GM23338 (cell line): ENCODE results near the gene TRIB2. TPM values are rescaled to one million over a fixed set of nuclear protein-coding genes. Genes with fewer than 3 reads are reported as not detected.

Experiments used
- ATAC-seq: fragments of 200-7000 bp; cut with Tn5 transposase; 3 replicates; pipeline ENCODE4 v1.9.1; 2020
- DNase-seq: peaks from one replicate; pipeline ENCODE4 v3.0.0-alpha.2; 2015; ENCODE audit warnings: low spot score
- H2AFZ ChIP-seq: fragments of 200-600 bp; sonication (generic); 2 replicates; pipeline ENCODE4 v1.8.0; 2016; ENCODE audit warnings: antibody characterized with exemption, mild to moderate bottlenecking, moderate library complexity
- H3F3A ChIP-seq: fragments of 200-600 bp; sonication (generic); replicated peaks from 2 replicates; pipeline ENCODE4 v1.8.0; 2017; ENCODE audit warnings: antibody characterized with exemption, mixed run types, low read depth
- H3K27ac ChIP-seq: fragments of 200-600 bp; sonication (generic); 2 replicates; pipeline ENCODE4 v1.6.1; 2016; ENCODE audit warnings: low read depth
- H3K27me3 ChIP-seq: fragments of 200-600 bp; sonication (generic); 2 replicates; pipeline ENCODE4 v1.8.0; 2016; ENCODE audit warnings: mild to moderate bottlenecking, mixed run types, moderate library complexity; ENCODE audit not compliant: insufficient read depth
- H3K36me3 ChIP-seq: fragments of 200-600 bp; sonication (generic); 2 replicates; pipeline ENCODE4 v1.8.0; 2016; ENCODE audit warnings: mild to moderate bottlenecking; ENCODE audit not compliant: insufficient read depth
- H3K4me1 ChIP-seq: fragments of 200-600 bp; sonication (generic); 2 replicates; pipeline ENCODE4 v1.8.0; 2016; ENCODE audit warnings: mild to moderate bottlenecking, moderate library complexity; ENCODE audit not compliant: insufficient read depth
- H3K4me2 ChIP-seq: fragments of 200-600 bp; sonication (generic); 2 replicates; pipeline ENCODE4 v1.7.1; 2017; ENCODE audit warnings: mixed run types
- H3K4me3 ChIP-seq: fragments of 200-600 bp; sonication (generic); 2 replicates; pipeline ENCODE4 v1.6.1; 2016; ENCODE audit warnings: mixed run types
- H3K79me2 ChIP-seq: fragments of 200-600 bp; sonication (generic); replicated peaks from 2 replicates; pipeline ENCODE4 v1.8.0; 2017; ENCODE audit warnings: mild to moderate bottlenecking; ENCODE audit not compliant: insufficient read depth
- H3K9me2 ChIP-seq: fragments of 200-600 bp; sonication (generic); 2 replicates; pipeline ENCODE4 v1.8.0; 2017; ENCODE audit not compliant: insufficient read depth
- H4K20me1 ChIP-seq: fragments of 200-600 bp; sonication (generic); replicated peaks from 2 replicates; pipeline ENCODE4 v1.8.0; 2017; ENCODE audit warnings: mild to moderate bottlenecking; ENCODE audit not compliant: insufficient read depth
- H3K27ac Mint-ChIP-seq: 2 replicates; pipeline ENCODE4 v1.8.0; 2020; ENCODE audit warnings: inconsistent platforms, mild to moderate bottlenecking, moderate library complexity, mixed read lengths
- H3K27me3 Mint-ChIP-seq: 3 replicates; pipeline ENCODE4 v1.8.0; 2022; ENCODE audit warnings: low read depth, mild to moderate bottlenecking, moderate library complexity, mixed read lengths, inconsistent platforms; ENCODE audit not compliant: insufficient read depth, poor library complexity
- H3K36me3 Mint-ChIP-seq: 3 replicates; pipeline ENCODE4 v1.8.0; 2021; ENCODE audit warnings: low read depth, mild to moderate bottlenecking, inconsistent platforms, moderate library complexity, mixed read lengths
- H3K4me1 Mint-ChIP-seq: 3 replicates; pipeline ENCODE4 v1.8.0; 2020; ENCODE audit warnings: mild to moderate bottlenecking, inconsistent platforms, mixed read lengths
- H3K4me3 Mint-ChIP-seq: 3 replicates; pipeline ENCODE4 v1.8.0; 2021; ENCODE audit warnings: moderate library complexity, mild to moderate bottlenecking, inconsistent platforms, mixed read lengths
- H3K9me3 Mint-ChIP-seq: 3 replicates; pipeline ENCODE4 v1.8.0; 2020; ENCODE audit warnings: moderate library complexity, mild to moderate bottlenecking, inconsistent platforms, mixed read lengths
- CREB1 ChIP-seq: fragments of 250-450 bp; sonication (Bioruptor Pico); IDR thresholded peaks from 2 replicates; pipeline ENCODE4 v1.5.0; 2020; ENCODE audit warnings: low read depth, mild to moderate bottlenecking, moderate library complexity
- EZH2 ChIP-seq: fragments of 200-600 bp; sonication (generic); IDR thresholded peaks from one replicate; pipeline ENCODE4 v1.8.0; 2017; ENCODE audit warnings: antibody characterized with exemption, mild to moderate bottlenecking, low read depth; ENCODE audit not compliant: unreplicated experiment
- EZH2phosphoT487 ChIP-seq: fragments of 200-600 bp; sonication (generic); IDR thresholded peaks from one replicate; pipeline ENCODE4 v1.8.1; 2018; ENCODE audit warnings: antibody characterized with exemption; ENCODE audit not compliant: unreplicated experiment
- JUNB ChIP-seq: IDR thresholded peaks from one replicate; pipeline ENCODE4 v1.6.1; 2016; ENCODE audit warnings: antibody characterized with exemption; ENCODE audit not compliant: unreplicated experiment
- NANOG ChIP-seq: IDR thresholded peaks from 2 replicates; pipeline ENCODE4 v1.6.1; 2016; ENCODE audit warnings: antibody characterized with exemption, borderline replicate concordance
- POLR2AphosphoS5 ChIP-seq: IDR thresholded peaks from 2 replicates; pipeline ENCODE4 v1.6.1; 2016; ENCODE audit warnings: antibody characterized with exemption, low read depth
- STAT1 ChIP-seq: IDR thresholded peaks from one replicate; pipeline ENCODE4 v1.6.1; 2016; ENCODE audit warnings: antibody characterized with exemption; ENCODE audit not compliant: unreplicated experiment
- ZNF114 ChIP-seq: fragments of 250-450 bp; sonication (Bioruptor Pico); IDR thresholded peaks from 2 replicates; pipeline ENCODE4 v1.5.0; 2020; ENCODE audit warnings: mild to moderate bottlenecking, moderate library complexity
- ZNF331 ChIP-seq: fragments of 250-450 bp; sonication (Bioruptor Pico); IDR thresholded peaks from 2 replicates; pipeline ENCODE4 v1.5.0; 2020; ENCODE audit warnings: low read depth, mild to moderate bottlenecking, moderate library complexity
- polyA plus RNA-seq: library from polyadenylated mRNA; unstranded; fragments of >200 nt; fragmentation: Nextera tagmentation; extraction: Ambion mirVana; gene quantifications from 2 replicates; pipeline ENCODE4 v1.2.1, GENCODE V29; 2016
- total RNA-seq: library from RNA; depleted of rRNA; stranded (reverse); fragments of >200 nt; shearing (Covaris generic); gene quantifications from 2 replicates; pipeline ENCODE4 v1.2.3, GENCODE V29; 2014
- TF ChIP-seq, protein P1 (sequence below): IDR thresholded peaks from one replicate; pipeline ENCODE4 v1.6.1; 2018; ENCODE audit warnings: antibody characterized with exemption; ENCODE audit not compliant: unreplicated experiment
- TF ChIP-seq, protein P2 (sequence below), 2 experiments: fragments of 200-600 bp in 1 of 2; sonication (generic) in 1 of 2; conservative IDR thresholded peaks; 2 replicates each; pipeline versions ENCODE4 v1.5.1 to v1.6.1; 2016 to 2017; ENCODE audit warnings: antibody characterized with exemption in 2 of 2, low read depth in 2 of 2, mild to moderate bottlenecking in 2 of 2, moderate library complexity in 1 of 2
- TF ChIP-seq, protein P3 (sequence below): fragments of 250-450 bp; sonication (Bioruptor Pico); IDR thresholded peaks from 2 replicates; pipeline ENCODE4 v1.5.0; 2020; ENCODE audit warnings: mild to moderate bottlenecking, moderate library complexity

TRIB2 gene
- total and polyA plus RNA-seq, 2 experiments from 2014 or later = 40.3 to 109 TPM

DNA sequence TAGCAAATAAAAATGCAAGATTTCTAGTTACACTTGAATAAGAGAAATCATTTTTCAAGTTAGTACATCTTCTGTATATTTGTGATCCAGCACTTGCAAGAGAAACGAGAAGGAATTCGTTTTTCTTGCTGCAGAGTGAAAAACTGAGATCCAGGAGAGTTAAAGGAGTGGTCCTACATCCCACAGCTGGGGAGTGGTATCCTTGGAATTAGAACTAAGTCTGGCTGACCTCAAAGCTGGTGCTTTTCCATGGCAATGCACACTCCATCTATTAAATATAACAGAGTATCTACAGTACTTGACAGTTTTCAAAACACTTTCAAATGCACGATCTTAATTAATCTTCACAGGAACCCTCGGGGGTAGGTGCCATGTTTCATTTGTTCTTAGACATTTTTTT lies 46.8 kb downstream of the TRIB2 start (continued):
- TF ChIP-seq EZH2 (no peak), POLR2AphosphoS5 (no peak), ZNF114 (CRISPR knock-in tag) (no peak), JUNB (no peak), ZNF331 (CRISPR knock-in tag) (no peak), NANOG (no peak)

DNA sequence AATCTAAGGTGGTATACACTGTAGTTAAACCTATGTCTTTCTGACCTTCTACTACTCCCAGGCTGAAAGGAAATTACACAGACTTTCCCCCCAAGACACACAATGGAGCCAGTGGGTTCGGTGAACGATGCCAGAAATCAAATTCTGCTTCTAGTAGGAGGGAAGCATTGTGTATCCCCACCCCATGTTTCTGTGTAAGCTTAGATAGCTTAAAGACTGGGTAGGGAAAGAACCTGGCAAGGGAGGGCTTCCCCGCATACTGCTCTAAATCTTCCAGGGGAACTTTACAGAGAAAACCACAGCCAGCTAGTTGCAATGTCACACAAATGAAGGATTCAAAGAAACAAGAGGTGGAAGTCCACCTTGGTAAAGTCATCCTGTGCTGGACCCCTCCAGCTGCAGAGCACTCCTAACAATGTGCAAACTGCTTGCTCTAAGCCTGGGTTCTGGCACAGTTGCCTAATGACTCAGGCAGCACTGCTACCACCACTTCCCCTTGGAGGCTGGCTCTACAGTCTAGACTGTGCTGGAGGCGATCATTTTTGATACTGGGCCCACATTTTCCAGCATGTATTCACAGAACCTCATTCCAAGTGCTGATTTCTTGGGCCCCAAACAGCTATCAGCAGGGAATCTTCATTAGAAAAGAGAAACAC lies 47.5 kb downstream of the TRIB2 start:
- Mint-ChIP-seq H3K27me3 (peaks cover 4% of the 10 kb centered on the region), H3K4me1 (peaks cover 21% of the 10 kb centered on the region), H3K27ac (no peak overlapping the region), H3K4me3 (no peak overlapping the region), H3K36me3 (no peaks in the 10 kb centered on the region; the same call in 2 of the 3 replicates), H3K9me3 (no peaks in the 10 kb centered on the region)
- Histone ChIP-seq H3K4me3 (no peak overlapping the region), H3K4me2 (no peak overlapping the region), H3F3A (no peaks in the 10 kb centered on the region), H3K27ac (no peak overlapping the region), H3K27me3 (peaks cover 17% of the 10 kb centered on the region), H3K79me2 (no peaks in the 10 kb centered on the region), H4K20me1 (no peaks in the 10 kb centered on the region), H3K9me2 (0 out of 2 replicates have a peak, but pooled peaks cover 10% of the 10 kb centered on the region), H2AFZ (no peak overlapping the region), H3K36me3 (no peaks in the 10 kb centered on the region), H3K4me1 (peaks cover 10% of the 10 kb centered on the region)
- DNase-seq = no peak
- no peak for ATAC-seq
- TF ChIP-seq CREB1 (CRISPR knock-in tag) = no peak
- TF ChIP-seq, protein P1, sequence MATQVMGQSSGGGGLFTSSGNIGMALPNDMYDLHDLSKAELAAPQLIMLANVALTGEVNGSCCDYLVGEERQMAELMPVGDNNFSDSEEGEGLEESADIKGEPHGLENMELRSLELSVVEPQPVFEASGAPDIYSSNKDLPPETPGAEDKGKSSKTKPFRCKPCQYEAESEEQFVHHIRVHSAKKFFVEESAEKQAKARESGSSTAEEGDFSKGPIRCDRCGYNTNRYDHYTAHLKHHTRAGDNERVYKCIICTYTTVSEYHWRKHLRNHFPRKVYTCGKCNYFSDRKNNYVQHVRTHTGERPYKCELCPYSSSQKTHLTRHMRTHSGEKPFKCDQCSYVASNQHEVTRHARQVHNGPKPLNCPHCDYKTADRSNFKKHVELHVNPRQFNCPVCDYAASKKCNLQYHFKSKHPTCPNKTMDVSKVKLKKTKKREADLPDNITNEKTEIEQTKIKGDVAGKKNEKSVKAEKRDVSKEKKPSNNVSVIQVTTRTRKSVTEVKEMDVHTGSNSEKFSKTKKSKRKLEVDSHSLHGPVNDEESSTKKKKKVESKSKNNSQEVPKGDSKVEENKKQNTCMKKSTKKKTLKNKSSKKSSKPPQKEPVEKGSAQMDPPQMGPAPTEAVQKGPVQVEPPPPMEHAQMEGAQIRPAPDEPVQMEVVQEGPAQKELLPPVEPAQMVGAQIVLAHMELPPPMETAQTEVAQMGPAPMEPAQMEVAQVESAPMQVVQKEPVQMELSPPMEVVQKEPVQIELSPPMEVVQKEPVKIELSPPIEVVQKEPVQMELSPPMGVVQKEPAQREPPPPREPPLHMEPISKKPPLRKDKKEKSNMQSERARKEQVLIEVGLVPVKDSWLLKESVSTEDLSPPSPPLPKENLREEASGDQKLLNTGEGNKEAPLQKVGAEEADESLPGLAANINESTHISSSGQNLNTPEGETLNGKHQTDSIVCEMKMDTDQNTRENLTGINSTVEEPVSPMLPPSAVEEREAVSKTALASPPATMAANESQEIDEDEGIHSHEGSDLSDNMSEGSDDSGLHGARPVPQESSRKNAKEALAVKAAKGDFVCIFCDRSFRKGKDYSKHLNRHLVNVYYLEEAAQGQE = no peak
- no peak for TF ChIP-seq EZH2
- TF ChIP-seq, protein P2, sequence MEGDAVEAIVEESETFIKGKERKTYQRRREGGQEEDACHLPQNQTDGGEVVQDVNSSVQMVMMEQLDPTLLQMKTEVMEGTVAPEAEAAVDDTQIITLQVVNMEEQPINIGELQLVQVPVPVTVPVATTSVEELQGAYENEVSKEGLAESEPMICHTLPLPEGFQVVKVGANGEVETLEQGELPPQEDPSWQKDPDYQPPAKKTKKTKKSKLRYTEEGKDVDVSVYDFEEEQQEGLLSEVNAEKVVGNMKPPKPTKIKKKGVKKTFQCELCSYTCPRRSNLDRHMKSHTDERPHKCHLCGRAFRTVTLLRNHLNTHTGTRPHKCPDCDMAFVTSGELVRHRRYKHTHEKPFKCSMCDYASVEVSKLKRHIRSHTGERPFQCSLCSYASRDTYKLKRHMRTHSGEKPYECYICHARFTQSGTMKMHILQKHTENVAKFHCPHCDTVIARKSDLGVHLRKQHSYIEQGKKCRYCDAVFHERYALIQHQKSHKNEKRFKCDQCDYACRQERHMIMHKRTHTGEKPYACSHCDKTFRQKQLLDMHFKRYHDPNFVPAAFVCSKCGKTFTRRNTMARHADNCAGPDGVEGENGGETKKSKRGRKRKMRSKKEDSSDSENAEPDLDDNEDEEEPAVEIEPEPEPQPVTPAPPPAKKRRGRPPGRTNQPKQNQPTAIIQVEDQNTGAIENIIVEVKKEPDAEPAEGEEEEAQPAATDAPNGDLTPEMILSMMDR (conservative IDR thresholded peaks at IDR 0.05; ENCODE audit: low read depth in 2 of 2) = no peak
- TF ChIP-seq NANOG = no peak
- no peak for TF ChIP-seq ZNF331 (CRISPR knock-in tag)
- no peak for TF ChIP-seq POLR2AphosphoS5
- TF ChIP-seq EZH2phosphoT487 = no peak
- no peak for TF ChIP-seq STAT1
- no peak for TF ChIP-seq JUNB
- TF ChIP-seq ZNF114 (CRISPR knock-in tag) = no peak
- TF ChIP-seq, protein P3, sequence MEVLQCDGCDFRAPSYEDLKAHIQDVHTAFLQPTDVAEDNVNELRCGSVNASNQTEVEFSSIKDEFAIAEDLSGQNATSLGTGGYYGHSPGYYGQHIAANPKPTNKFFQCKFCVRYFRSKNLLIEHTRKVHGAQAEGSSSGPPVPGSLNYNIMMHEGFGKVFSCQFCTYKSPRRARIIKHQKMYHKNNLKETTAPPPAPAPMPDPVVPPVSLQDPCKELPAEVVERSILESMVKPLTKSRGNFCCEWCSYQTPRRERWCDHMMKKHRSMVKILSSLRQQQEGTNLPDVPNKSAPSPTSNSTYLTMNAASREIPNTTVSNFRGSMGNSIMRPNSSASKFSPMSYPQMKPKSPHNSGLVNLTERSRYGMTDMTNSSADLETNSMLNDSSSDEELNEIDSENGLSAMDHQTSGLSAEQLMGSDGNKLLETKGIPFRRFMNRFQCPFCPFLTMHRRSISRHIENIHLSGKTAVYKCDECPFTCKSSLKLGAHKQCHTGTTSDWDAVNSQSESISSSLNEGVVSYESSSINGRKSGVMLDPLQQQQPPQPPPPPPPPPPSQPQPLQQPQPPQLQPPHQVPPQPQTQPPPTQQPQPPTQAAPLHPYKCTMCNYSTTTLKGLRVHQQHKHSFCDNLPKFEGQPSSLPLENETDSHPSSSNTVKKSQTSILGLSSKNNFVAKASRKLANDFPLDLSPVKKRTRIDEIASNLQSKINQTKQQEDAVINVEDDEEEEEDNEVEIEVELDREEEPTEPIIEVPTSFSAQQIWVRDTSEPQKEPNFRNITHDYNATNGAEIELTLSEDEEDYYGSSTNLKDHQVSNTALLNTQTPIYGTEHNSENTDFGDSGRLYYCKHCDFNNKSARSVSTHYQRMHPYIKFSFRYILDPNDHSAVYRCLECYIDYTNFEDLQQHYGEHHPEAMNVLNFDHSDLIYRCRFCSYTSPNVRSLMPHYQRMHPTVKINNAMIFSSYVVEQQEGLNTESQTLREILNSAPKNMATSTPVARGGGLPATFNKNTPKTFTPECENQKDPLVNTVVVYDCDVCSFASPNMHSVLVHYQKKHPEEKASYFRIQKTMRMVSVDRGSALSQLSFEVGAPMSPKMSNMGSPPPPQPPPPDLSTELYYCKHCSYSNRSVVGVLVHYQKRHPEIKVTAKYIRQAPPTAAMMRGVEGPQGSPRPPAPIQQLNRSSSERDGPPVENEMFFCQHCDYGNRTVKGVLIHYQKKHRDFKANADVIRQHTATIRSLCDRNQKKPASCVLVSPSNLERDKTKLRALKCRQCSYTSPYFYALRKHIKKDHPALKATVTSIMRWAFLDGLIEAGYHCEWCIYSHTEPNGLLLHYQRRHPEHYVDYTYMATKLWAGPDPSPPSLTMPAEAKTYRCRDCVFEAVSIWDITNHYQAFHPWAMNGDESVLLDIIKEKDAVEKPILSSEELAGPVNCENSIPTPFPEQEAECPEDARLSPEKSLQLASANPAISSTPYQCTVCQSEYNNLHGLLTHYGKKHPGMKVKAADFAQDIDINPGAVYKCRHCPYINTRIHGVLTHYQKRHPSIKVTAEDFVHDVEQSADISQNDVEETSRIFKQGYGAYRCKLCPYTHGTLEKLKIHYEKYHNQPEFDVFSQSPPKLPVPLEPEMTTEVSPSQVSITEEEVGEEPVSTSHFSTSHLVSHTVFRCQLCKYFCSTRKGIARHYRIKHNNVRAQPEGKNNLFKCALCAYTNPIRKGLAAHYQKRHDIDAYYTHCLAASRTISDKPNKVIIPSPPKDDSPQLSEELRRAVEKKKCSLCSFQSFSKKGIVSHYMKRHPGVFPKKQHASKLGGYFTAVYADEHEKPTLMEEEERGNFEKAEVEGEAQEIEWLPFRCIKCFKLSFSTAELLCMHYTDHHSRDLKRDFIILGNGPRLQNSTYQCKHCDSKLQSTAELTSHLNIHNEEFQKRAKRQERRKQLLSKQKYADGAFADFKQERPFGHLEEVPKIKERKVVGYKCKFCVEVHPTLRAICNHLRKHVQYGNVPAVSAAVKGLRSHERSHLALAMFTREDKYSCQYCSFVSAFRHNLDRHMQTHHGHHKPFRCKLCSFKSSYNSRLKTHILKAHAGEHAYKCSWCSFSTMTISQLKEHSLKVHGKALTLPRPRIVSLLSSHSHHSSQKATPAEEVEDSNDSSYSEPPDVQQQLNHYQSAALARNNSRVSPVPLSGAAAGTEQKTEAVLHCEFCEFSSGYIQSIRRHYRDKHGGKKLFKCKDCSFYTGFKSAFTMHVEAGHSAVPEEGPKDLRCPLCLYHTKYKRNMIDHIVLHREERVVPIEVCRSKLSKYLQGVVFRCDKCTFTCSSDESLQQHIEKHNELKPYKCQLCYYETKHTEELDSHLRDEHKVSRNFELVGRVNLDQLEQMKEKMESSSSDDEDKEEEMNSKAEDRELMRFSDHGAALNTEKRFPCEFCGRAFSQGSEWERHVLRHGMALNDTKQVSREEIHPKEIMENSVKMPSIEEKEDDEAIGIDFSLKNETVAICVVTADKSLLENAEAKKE = no peak
